C4-2B (cell line): Measurements from ENCODE around the gene BFSP1.

Experiments used
- H3K27ac ChIP-seq: fragments of 450-650 bp; 2 replicates; pipeline ENCODE4 v1.5.1; 2017
- CTCF ChIP-seq: fragments of 450-650 bp; conservative IDR thresholded peaks from 2 replicates; pipeline ENCODE4 v1.5.1; 2017; ENCODE audit warnings: mild to moderate bottlenecking
- ZFX ChIP-seq: fragments of 450-650 bp; IDR thresholded peaks from 2 replicates; pipeline ENCODE4 v1.6.1; 2017

The BFSP1 gene

DNA sequence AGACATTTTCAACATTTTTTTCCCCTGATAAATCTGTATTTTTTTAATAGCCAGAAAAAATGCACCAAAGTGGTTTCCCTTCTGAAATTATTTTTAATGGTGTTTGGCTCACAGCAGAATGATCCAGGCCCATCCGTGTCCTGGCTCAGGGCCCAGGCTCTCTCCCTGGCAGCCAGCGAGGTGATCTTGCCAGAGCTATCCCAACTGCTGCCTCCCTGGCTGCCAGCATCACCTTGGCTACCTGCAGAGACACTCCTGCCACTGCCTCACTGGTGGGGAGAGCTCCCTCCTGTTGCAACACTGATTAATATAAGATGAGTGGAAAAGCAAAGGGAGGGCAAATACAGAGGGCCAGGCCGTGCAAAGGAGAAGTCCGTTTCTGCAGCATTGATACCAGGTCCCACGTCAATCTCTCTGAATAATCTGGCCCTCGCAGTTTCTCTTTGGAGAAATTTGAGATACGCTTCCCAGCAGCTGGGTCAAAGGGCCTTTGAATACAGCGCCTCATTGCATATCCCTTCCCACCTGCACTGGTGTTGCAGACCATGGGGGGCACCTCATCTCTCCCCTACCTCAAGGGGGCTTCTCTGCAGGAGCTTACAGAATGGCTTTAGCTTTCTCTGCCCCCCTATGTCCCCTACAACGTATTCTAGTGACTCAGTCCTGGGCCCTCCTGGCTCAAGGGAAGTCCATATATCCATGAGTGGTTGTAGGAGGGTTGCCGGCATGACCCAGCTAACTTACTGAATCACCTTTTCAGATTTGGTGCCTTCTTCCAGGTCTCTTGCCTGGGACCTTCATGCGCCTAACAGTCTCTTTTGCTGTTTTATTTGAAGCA is 25.9 kb upstream of the BFSP1 start:
- H3K27ac ChIP-seq, result peak overlapping the region; percentile 80
- TF ChIP-seq ZFX (no peak), CTCF (no peak)

GRCh38 chr20:17555106-17555505 is 23.9 kb upstream of the BFSP1 start:
- TF ChIP-seq ZFX, result no peak
- TF ChIP-seq CTCF, result no peak
- H3K27ac ChIP-seq, result no peak overlapping the region

DNA sequence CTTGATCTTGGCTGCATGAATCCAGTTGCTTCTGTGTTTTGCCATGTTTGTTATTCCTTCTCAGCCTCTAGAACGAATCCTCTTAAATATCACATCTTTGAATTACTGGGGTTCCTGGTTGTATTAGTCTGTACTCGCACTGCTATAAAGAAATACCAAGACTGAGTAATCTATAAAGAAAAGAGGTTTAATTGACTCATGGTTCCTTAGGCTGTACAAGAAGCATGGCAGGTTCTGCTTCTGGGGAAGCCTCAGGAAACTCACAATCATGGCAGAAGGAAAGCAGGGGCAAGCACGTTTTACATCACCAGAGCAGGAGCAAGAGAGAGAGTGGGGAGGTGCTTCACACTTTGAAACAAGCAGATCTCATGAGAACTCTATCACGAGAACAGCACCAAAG is 18.0 kb upstream of the BFSP1 start:
- H3K27ac ChIP-seq, result no peak overlapping the region
- TF ChIP-seq ZFX, result no peak
- no peak for TF ChIP-seq CTCF

DNA sequence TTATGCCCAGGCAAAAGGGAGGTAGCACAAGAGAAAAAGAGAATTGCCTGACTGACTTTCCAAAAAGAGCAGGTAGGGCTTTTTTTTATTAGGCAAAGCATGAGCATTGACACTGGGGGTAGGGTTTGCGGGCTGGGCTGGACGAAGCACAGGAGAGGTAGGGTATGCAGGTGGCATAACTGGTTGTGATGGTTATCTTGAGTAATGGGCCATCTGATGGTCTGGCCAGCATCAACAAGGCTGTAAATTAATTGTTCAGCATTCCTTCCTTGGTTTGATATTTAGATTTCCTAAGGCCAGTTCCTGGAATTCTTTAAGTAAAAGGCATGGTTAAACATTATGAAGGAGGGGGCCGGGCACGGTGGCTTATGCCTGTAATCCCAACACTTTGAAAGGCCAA is 13.9 kb upstream of the BFSP1 start:
- TF ChIP-seq CTCF, result no peak
- H3K27ac ChIP-seq, result no peak overlapping the region

GRCh38 chr20:17543531-17544131 is 12.5 kb upstream of the BFSP1 start:
- H3K27ac ChIP-seq, result no peak overlapping the region
- no peak for TF ChIP-seq CTCF
- no peak for TF ChIP-seq ZFX

- TF ChIP-seq ZFX (no peak), CTCF (no peak)
- no peak overlapping the region for H3K27ac ChIP-seq
These were observed 11.8 kb upstream of the BFSP1 start for GRCh38 chr20:17542993-17543412.

DNA sequence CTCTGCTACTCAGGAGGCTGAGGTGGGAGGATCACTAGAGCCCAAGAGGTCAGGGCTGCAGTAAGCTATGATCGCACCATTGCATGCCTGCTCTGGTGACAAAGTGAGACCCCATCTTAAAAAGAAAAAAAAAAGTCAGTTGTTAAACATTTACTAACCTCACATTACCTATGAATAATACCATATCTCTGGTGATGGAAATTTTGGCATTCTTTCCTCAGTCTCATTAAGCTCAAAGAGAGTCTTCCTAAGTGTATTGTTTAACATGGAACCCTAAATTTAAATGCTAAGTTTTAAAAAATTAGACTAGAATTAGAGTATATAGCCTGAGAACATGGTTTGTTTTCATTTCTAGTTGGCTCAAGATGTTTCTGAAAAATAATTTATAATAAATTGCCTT is 11.3 kb upstream of the BFSP1 start:
- TF ChIP-seq CTCF (no peak), ZFX (no peak)
- H3K27ac ChIP-seq, result no peak overlapping the region
